ENCODE results near the gene AK2. TPM values are rescaled to one million over a fixed set of nuclear protein-coding genes. Genes with fewer than 3 reads are reported as not detected.
"Not testable (repeated sequence)": the region's sequence is repeated elsewhere in the genome, so short reads cannot be mapped to it uniquely, and the experiment has no call there.

The AK2 gene
- total RNA-seq, 1 experiment from 2014 or later = 191 TPM

GRCh38 chr1:33025761-33026160 is 10.9 kb downstream of the AK2 start:
- no peak overlapping the region for H2AFZ ChIP-seq
- no peak overlapping the region for H3K27ac ChIP-seq
- no peak overlapping the region for H3K4me3 ChIP-seq
- no peak for DNase-seq
- TF ChIP-seq CTCF (conservative IDR thresholded peaks at IDR 0.05) (no peak), EZH2 (IDR thresholded peaks at IDR 0.05; ENCODE audit: low read depth) (no peak)
- H3K4me1 ChIP-seq (replicated peaks; ENCODE audit: insufficient read depth) = peaks cover 11% of the 10 kb centered on the region; the same call in 1 of the 2 replicates
- no peaks in the 10 kb centered on the region for H3K9me2 ChIP-seq (ENCODE audit: insufficient read depth)
- H4K20me1 ChIP-seq (ENCODE audit: insufficient read depth) = peaks cover 57% of the 10 kb centered on the region
- peaks cover 9% of the 10 kb centered on the region; the same call in 1 of the 2 replicates for H3F3A ChIP-seq (ENCODE audit: insufficient read depth, low read depth)
- intact Hi-C loops (cut with micrococcal nuclease; ENCODE audit: unreplicated experiment) = no loop called here
- H3K36me3 ChIP-seq (ENCODE audit: low read depth) = peaks cover 31% of the 10 kb centered on the region
- H3K27me3 ChIP-seq (ENCODE audit: insufficient read depth, low read depth) = no peaks in the 10 kb centered on the region
- BruUV-seq (replicated peaks) = no TSS peak
- POLR2A ChIA-PET (ENCODE audit: unreplicated experiment) = interaction anchor here (0.7 kb wide), 1 partner anchor 61 kb away, joined by 4 read pairs; the partner anchor contains the start of gene RNF19B
- H3K4me2 ChIP-seq = no peak overlapping the region
- H3K79me2 ChIP-seq (ENCODE audit: low read depth) = peaks cover 89% of the 10 kb centered on the region
- H3K9me3 ChIP-seq (ENCODE audit: insufficient read depth, low read depth) = no peaks in the 10 kb centered on the region
- CTCF ChIA-PET = interaction anchor here (0.8 kb wide), 1 partner anchor 19 kb away, joined by 3 read pairs; no protein-coding TSS in a partner anchor

GRCh38 chr1:33025180-33025569 is 11.5 kb downstream of the AK2 start:
- Histone ChIP-seq H3K4me2 (0 out of 2 replicates have a peak overlapping the region, but pooled peaks have one; percentile 3), H3K9me2 (ENCODE audit: insufficient read depth) (no peaks in the 10 kb centered on the region), H3K4me3 (no peak overlapping the region), H3K27me3 (ENCODE audit: insufficient read depth, low read depth) (no peaks in the 10 kb centered on the region), H3K36me3 (ENCODE audit: low read depth) (peaks cover 37% of the 10 kb centered on the region), H3K79me2 (ENCODE audit: low read depth) (peaks cover 83% of the 10 kb centered on the region), H2AFZ (no peak overlapping the region), H3F3A (ENCODE audit: insufficient read depth, low read depth) (peaks cover 9% of the 10 kb centered on the region; the same call in 1 of the 2 replicates), H3K4me1 (replicated peaks; ENCODE audit: insufficient read depth) (peaks cover 11% of the 10 kb centered on the region; the same call in 1 of the 2 replicates), H3K9me3 (ENCODE audit: insufficient read depth, low read depth) (no peaks in the 10 kb centered on the region), H3K27ac (no peak overlapping the region), H4K20me1 (ENCODE audit: insufficient read depth) (peaks cover 51% of the 10 kb centered on the region)
- DNase-seq = no peak
- intact Hi-C loops (cut with micrococcal nuclease; ENCODE audit: unreplicated experiment) = no loop called here
- ChIA-PET POLR2A (ENCODE audit: unreplicated experiment) (interaction anchor here (0.7 kb wide), 1 partner anchor 61 kb away, joined by 4 read pairs; the partner anchor contains the start of gene RNF19B), CTCF (interaction anchor here (0.8 kb wide), 1 partner anchor 18 kb away, joined by 3 read pairs; no protein-coding TSS in a partner anchor)
- TF ChIP-seq CTCF (conservative IDR thresholded peaks at IDR 0.05) (no peak), EZH2 (IDR thresholded peaks at IDR 0.05; ENCODE audit: low read depth) (no peak)
- no TSS peak for BruUV-seq (replicated peaks)

GRCh38 chr1:33024430-33025179 is 12.1 kb downstream of the AK2 start:
- H2AFZ ChIP-seq; H3K9me2 ChIP-seq (ENCODE audit: insufficient read depth); H3K4me3 ChIP-seq; H3K27ac ChIP-seq; intact Hi-C loops (cut with micrococcal nuclease; ENCODE audit: unreplicated experiment); POLR2A ChIA-PET (ENCODE audit: unreplicated experiment); BruUV-seq (replicated peaks); DNase-seq; H3K9me3 ChIP-seq (ENCODE audit: insufficient read depth, low read depth); H3K27me3 ChIP-seq (ENCODE audit: insufficient read depth, low read depth); H3F3A ChIP-seq (ENCODE audit: insufficient read depth, low read depth): not testable (repeated sequence)
- peaks cover 77% of the 10 kb centered on the region for H3K79me2 ChIP-seq (ENCODE audit: low read depth)
- H4K20me1 ChIP-seq (ENCODE audit: insufficient read depth) = peaks cover 45% of the 10 kb centered on the region
- H3K4me1 ChIP-seq (replicated peaks; ENCODE audit: insufficient read depth) = peaks cover 11% of the 10 kb centered on the region; the same call in 1 of the 2 replicates
- CTCF ChIA-PET = interaction anchor here (0.6 kb wide), 1 partner anchor 69 kb away, joined by 4 read pairs; no protein-coding TSS in a partner anchor
- 0 out of 2 replicates have a peak overlapping the region, but pooled peaks have one; percentile 3 for H3K4me2 ChIP-seq
- peaks cover 42% of the 10 kb centered on the region for H3K36me3 ChIP-seq (ENCODE audit: low read depth)
